Measurements from ENCODE around the gene KDM4B.

The KDM4B gene

DNA sequence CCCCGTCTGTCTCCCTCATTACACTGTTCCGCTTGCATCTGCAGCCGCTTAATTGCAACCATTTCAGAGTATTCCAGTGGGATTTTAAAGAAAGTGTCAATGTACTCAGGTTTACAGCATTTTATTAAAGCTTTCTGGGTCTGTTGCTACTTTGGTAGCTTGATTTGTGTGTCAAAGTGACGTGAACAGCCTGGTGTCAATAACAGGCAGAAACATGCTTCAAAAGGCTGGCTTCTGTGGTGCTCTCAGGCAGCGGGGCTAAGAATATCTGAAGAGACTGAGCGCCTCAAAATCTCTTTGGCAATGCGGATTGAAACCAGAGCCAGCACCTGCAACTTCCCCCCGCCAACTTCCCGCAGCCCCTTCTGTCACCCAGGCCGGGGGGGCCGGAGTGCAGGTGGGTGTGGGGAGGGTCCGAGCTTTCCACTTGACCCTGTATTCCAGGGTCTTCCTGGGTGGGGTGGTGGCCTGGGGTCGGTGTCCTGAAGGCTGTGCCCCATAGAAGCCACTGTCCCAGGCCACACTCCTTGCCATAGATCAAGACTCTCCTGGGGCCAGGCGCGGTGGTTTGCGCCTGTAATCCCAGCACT lies 81.2 kb downstream of the KDM4B start:
- H3K4me3 ChIP-seq (replicated peaks; ENCODE audit: insufficient read depth, low read length): no peak overlapping the region
- no peak overlapping the region for H3K27ac ChIP-seq (replicated peaks)
- DNase-seq (ENCODE audit: low read depth in 1 of 2, low spot score in 1 of 2): no peak
- no peaks in the 10 kb centered on the region for H3K27me3 ChIP-seq (ENCODE audit: insufficient read depth, poor library complexity, severe bottlenecking)
- no peak for TF ChIP-seq SPI1 (IDR thresholded peaks at IDR 0.05; ENCODE audit: borderline replicate concordance, low read depth)
- TF ChIP-seq GABPA (IDR thresholded peaks at IDR 0.05; ENCODE audit: low read depth): no peak
- TF ChIP-seq, protein P1, sequence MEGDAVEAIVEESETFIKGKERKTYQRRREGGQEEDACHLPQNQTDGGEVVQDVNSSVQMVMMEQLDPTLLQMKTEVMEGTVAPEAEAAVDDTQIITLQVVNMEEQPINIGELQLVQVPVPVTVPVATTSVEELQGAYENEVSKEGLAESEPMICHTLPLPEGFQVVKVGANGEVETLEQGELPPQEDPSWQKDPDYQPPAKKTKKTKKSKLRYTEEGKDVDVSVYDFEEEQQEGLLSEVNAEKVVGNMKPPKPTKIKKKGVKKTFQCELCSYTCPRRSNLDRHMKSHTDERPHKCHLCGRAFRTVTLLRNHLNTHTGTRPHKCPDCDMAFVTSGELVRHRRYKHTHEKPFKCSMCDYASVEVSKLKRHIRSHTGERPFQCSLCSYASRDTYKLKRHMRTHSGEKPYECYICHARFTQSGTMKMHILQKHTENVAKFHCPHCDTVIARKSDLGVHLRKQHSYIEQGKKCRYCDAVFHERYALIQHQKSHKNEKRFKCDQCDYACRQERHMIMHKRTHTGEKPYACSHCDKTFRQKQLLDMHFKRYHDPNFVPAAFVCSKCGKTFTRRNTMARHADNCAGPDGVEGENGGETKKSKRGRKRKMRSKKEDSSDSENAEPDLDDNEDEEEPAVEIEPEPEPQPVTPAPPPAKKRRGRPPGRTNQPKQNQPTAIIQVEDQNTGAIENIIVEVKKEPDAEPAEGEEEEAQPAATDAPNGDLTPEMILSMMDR (IDR thresholded peaks at IDR 0.05; ENCODE audit: insufficient read depth, low read length): no peak
- TF ChIP-seq POLR2AphosphoS5 (IDR thresholded peaks at IDR 0.05; ENCODE audit: low read depth): no peak
- TF ChIP-seq, protein P2, sequence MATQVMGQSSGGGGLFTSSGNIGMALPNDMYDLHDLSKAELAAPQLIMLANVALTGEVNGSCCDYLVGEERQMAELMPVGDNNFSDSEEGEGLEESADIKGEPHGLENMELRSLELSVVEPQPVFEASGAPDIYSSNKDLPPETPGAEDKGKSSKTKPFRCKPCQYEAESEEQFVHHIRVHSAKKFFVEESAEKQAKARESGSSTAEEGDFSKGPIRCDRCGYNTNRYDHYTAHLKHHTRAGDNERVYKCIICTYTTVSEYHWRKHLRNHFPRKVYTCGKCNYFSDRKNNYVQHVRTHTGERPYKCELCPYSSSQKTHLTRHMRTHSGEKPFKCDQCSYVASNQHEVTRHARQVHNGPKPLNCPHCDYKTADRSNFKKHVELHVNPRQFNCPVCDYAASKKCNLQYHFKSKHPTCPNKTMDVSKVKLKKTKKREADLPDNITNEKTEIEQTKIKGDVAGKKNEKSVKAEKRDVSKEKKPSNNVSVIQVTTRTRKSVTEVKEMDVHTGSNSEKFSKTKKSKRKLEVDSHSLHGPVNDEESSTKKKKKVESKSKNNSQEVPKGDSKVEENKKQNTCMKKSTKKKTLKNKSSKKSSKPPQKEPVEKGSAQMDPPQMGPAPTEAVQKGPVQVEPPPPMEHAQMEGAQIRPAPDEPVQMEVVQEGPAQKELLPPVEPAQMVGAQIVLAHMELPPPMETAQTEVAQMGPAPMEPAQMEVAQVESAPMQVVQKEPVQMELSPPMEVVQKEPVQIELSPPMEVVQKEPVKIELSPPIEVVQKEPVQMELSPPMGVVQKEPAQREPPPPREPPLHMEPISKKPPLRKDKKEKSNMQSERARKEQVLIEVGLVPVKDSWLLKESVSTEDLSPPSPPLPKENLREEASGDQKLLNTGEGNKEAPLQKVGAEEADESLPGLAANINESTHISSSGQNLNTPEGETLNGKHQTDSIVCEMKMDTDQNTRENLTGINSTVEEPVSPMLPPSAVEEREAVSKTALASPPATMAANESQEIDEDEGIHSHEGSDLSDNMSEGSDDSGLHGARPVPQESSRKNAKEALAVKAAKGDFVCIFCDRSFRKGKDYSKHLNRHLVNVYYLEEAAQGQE (IDR thresholded peaks at IDR 0.05; ENCODE audit: insufficient replicate concordance, low read depth): no peak

DNA sequence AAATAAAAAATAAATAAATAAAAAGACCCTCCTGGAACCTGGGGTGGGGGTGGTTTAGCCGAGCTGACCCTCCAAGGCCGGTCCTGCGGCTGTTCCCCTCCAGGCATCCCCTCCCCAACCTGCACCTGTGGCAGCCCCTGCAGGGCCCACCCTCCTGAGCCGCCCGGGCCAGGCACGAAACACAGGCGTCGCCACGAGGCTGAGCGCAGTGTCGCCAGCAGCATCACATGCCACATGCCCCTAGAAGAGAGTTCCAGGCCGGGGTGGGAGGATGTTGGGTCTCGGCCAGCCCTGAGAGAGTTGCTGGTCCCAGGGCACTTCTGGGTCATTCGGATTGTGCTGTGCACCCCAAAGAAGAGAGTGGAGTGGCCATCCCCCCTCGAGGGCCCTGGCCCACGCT lies 82.0 kb downstream of the KDM4B start:
- no peak for DNase-seq (ENCODE audit: low read depth in 1 of 2, low spot score in 1 of 2)
- Histone ChIP-seq H3K27me3 (ENCODE audit: insufficient read depth, poor library complexity, severe bottlenecking) (no peaks in the 10 kb centered on the region), H3K4me3 (replicated peaks; ENCODE audit: insufficient read depth, low read length) (no peak overlapping the region), H3K27ac (replicated peaks) (no peak overlapping the region)
- TF ChIP-seq POLR2AphosphoS5 (IDR thresholded peaks at IDR 0.05; ENCODE audit: low read depth) (no peak), SPI1 (IDR thresholded peaks at IDR 0.05; ENCODE audit: borderline replicate concordance, low read depth) (no peak), GABPA (IDR thresholded peaks at IDR 0.05; ENCODE audit: low read depth) (no peak)
- TF ChIP-seq, protein P1 (IDR thresholded peaks at IDR 0.05; ENCODE audit: insufficient read depth, low read length): no peak
- TF ChIP-seq, protein P2 (IDR thresholded peaks at IDR 0.05; ENCODE audit: insufficient replicate concordance, low read depth): no peak

DNA sequence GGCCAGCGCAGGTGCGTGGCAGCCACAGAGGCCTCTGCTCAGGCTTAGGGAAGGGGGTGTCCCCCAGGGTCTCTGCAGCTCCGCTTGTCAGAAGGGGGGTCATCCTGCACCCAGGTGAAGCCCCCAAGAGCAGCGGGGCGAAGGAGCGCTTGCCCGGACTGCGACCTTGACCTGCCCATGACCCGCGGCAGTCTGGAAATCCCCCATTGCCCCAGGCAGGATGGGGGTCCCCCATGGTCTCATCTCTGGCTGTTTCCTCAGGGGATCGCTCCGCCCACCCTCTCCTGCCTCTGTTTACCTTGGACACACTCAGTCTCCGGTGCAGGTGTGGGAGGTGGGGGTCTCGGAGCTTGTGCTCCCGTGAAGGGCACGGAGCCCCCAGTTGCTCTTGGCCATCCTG lies 82.7 kb downstream of the KDM4B start:
- no peak for DNase-seq (ENCODE audit: low read depth in 1 of 2, low spot score in 1 of 2)
- Histone ChIP-seq H3K27ac (replicated peaks) (no peak overlapping the region), H3K27me3 (ENCODE audit: insufficient read depth, poor library complexity, severe bottlenecking) (no peaks in the 10 kb centered on the region), H3K4me3 (replicated peaks; ENCODE audit: insufficient read depth, low read length) (no peak overlapping the region)
- no peak for TF ChIP-seq GABPA (IDR thresholded peaks at IDR 0.05; ENCODE audit: low read depth)
- TF ChIP-seq, protein P1 (IDR thresholded peaks at IDR 0.05; ENCODE audit: insufficient read depth, low read length): no peak
- TF ChIP-seq POLR2AphosphoS5 (IDR thresholded peaks at IDR 0.05; ENCODE audit: low read depth): no peak
- TF ChIP-seq, protein P2 (IDR thresholded peaks at IDR 0.05; ENCODE audit: insufficient replicate concordance, low read depth): no peak
- TF ChIP-seq SPI1 (IDR thresholded peaks at IDR 0.05; ENCODE audit: borderline replicate concordance, low read depth): no peak
